H1 (cell line): ENCODE results near the gene DMXL1. TPM values are rescaled to one million over a fixed set of nuclear protein-coding genes. Genes with fewer than 3 reads are reported as not detected.

ENCODE experiments used
- CTCF ChIA-PET: fragments of 300-600 bp; sonication (Branson Sonifier 250); formaldehyde crosslinking; loops from one replicate; lab custom pipeline; 2021; ENCODE audit not compliant: partially characterized antibody; lab: Charles Lee
- POLR2A ChIA-PET: fragments of 300-600 bp; sonication (Branson Sonifier 250); formaldehyde crosslinking; loops from one replicate; lab custom pipeline; 2021; ENCODE audit warnings: inconsistent platforms; ENCODE audit not compliant: partially characterized antibody; lab: Charles Lee
- DNase-seq, 2 experiments: peaks; one replicate each; pipeline versions ENCODE4 v3.0.0 to v3.0.0-alpha.2; 2010 to 2022; ENCODE audit warnings: low spot score in 2 of 2, low read depth in 1 of 2, mixed read lengths in 1 of 2
- FAIRE-seq: peaks from 2 replicates; lab custom pipeline; 2011; peaks lifted over from hg19 to GRCh38; lab: Jason Lieb, UNC
- H2AFZ ChIP-seq: 2 replicates; pipeline ENCODE4 v1.8.1; 2012; ENCODE audit warnings: low read length, inconsistent platforms
- H2AK5ac ChIP-seq: 2 replicates; pipeline ENCODE4 v1.6.1; 2013; ENCODE audit warnings: low read depth, low read length
- H2BK120ac ChIP-seq: replicated peaks from 2 replicates; pipeline ENCODE3; 2013; ENCODE audit warnings: low read depth, low read length, inconsistent platforms
- H2BK12ac ChIP-seq: 2 replicates; pipeline ENCODE4 v1.6.1; 2013; ENCODE audit warnings: low read depth, low read length
- H2BK15ac ChIP-seq: 2 replicates; pipeline ENCODE4 v1.6.1; 2013; ENCODE audit warnings: low read length
- H2BK20ac ChIP-seq: 2 replicates; pipeline ENCODE4 v1.6.1; 2013; ENCODE audit warnings: low read length
- H2BK5ac ChIP-seq: 2 replicates; pipeline ENCODE4 v1.6.1; 2013; ENCODE audit warnings: low read depth, low read length
- H3K14ac ChIP-seq: 2 replicates; pipeline ENCODE4 v1.6.1; 2013; ENCODE audit warnings: inconsistent platforms; ENCODE audit not compliant: insufficient read length
- H3K18ac ChIP-seq: 2 replicates; pipeline ENCODE4 v1.6.1; 2013; ENCODE audit warnings: low read length; ENCODE audit errors: extremely low read depth
- H3K23ac ChIP-seq: 2 replicates; pipeline ENCODE4 v1.6.1; 2013; ENCODE audit warnings: inconsistent platforms; ENCODE audit not compliant: insufficient read length
- H3K23me2 ChIP-seq: 2 replicates; pipeline ENCODE4 v1.6.1; 2013; ENCODE audit warnings: low read depth, low read length
- H3K27ac ChIP-seq: 2 replicates; pipeline ENCODE4 v1.6.1; 2011; ENCODE audit warnings: low read depth, low read length, inconsistent platforms
- H3K27me3 ChIP-seq, 4 experiments: replicated peaks in 1 of 4; 1 replicate in 1 of 4; 2 replicates in 3 of 4; pipeline versions ENCODE4 v1.6.1 to v1.8.1; 2011 to 2013; ENCODE audit warnings: low read length in 3 of 4, mild to moderate bottlenecking in 3 of 4, inconsistent platforms in 2 of 4, mixed read lengths in 2 of 4, moderate library complexity in 1 of 4; ENCODE audit not compliant: control insufficient read depth in 3 of 4, insufficient read depth in 3 of 4; ENCODE audit errors: extremely low read depth in 1 of 4
- H3K36me3 ChIP-seq, 4 experiments: 2 replicates each; pipeline versions ENCODE4 v1.6.1 to v1.8.1; 2011 to 2013; ENCODE audit warnings: mild to moderate bottlenecking in 4 of 4, low read length in 3 of 4, moderate library complexity in 2 of 4, control low read depth in 1 of 4, inconsistent platforms in 1 of 4; ENCODE audit not compliant: insufficient read depth in 4 of 4, control insufficient read depth in 2 of 4
- H3K4ac ChIP-seq: replicated peaks from 2 replicates; pipeline ENCODE3; 2013; ENCODE audit warnings: low read length, low read depth, mixed read lengths, inconsistent platforms; ENCODE audit not compliant: insufficient read length
- H3K4me1 ChIP-seq, 4 experiments: replicated peaks in 1 of 4; 1 replicate in 1 of 4; 2 replicates in 3 of 4; pipeline versions ENCODE4 v1.6.1 to v1.8.1; 2011 to 2013; ENCODE audit warnings: low read length in 3 of 4, inconsistent platforms in 2 of 4, mixed read lengths in 1 of 4; ENCODE audit not compliant: insufficient read depth in 4 of 4, control insufficient read depth in 3 of 4
- H3K4me2 ChIP-seq, 2 experiments: 2 replicates each; pipeline versions ENCODE4 v1.6.1 to v1.8.1; 2011 to 2013; ENCODE audit warnings: low read depth in 2 of 2, low read length in 2 of 2, control low read depth in 1 of 2, inconsistent platforms in 1 of 2, mild to moderate bottlenecking in 1 of 2; ENCODE audit not compliant: insufficient read depth in 1 of 2
- H3K4me3 ChIP-seq, 4 experiments: fragments of 200-600, 300-600 bp in 1 of 4; sonication (generic), shearing (Covaris generic), sonication (Bioruptor Twin) in 1 of 4; 2 replicates each; pipeline versions ENCODE4 v1.5.1 to v1.8.1; 2011 to 2016; ENCODE audit warnings: low read length in 4 of 4, low read depth in 3 of 4, control low read depth in 2 of 4, inconsistent platforms in 2 of 4, mild to moderate bottlenecking in 2 of 4, mixed read lengths in 1 of 4, moderate library complexity in 1 of 4; ENCODE audit not compliant: insufficient read depth in 2 of 4; ENCODE audit errors: extremely low read depth in 1 of 4
- H3K56ac ChIP-seq: replicated peaks from 2 replicates; pipeline ENCODE3; 2013; ENCODE audit warnings: low read depth, mild to moderate bottlenecking, mixed read lengths, low read length, inconsistent platforms; ENCODE audit not compliant: insufficient read length
- H3K79me1 ChIP-seq: 2 replicates; pipeline ENCODE4 v1.6.1; 2013; ENCODE audit warnings: low read depth, low read length, control low read depth
- H3K79me2 ChIP-seq, 2 experiments: 2 replicates each; pipeline versions ENCODE4 v1.6.1 to v1.8.1; 2012 to 2013; ENCODE audit warnings: low read length in 2 of 2, mild to moderate bottlenecking in 2 of 2, inconsistent platforms in 1 of 2; ENCODE audit not compliant: insufficient read depth in 2 of 2, control insufficient read depth in 1 of 2
- H3K9ac ChIP-seq, 4 experiments: replicated peaks in 1 of 4; 1 replicate in 1 of 4; 2 replicates in 3 of 4; pipeline versions ENCODE4 v1.6.1 to v1.8.1; 2011 to 2013; ENCODE audit warnings: low read depth in 3 of 4, low read length in 3 of 4, control low read depth in 2 of 4, mild to moderate bottlenecking in 2 of 4, moderate library complexity in 2 of 4, inconsistent platforms in 1 of 4; ENCODE audit errors: extremely low read depth in 1 of 4
- H3K9me3 ChIP-seq, 2 experiments: 2 replicates each; pipeline versions ENCODE4 v1.6.1 to v1.8.1; 2012 to 2013; ENCODE audit warnings: mild to moderate bottlenecking in 2 of 2, moderate library complexity in 2 of 2, control low read depth in 1 of 2, inconsistent platforms in 1 of 2, low read depth in 1 of 2, low read length in 1 of 2, mixed read lengths in 1 of 2; ENCODE audit not compliant: insufficient read depth in 2 of 2
- H4K20me1 ChIP-seq, 2 experiments: replicated peaks in 1 of 2; 2 replicates each; pipeline versions ENCODE3 to v1.8.1; 2011 to 2013; ENCODE audit warnings: inconsistent platforms in 2 of 2, low read length in 2 of 2, mild to moderate bottlenecking in 1 of 2; ENCODE audit not compliant: insufficient read depth in 2 of 2, control insufficient read depth in 1 of 2
- H4K5ac ChIP-seq: 2 replicates; pipeline ENCODE4 v1.6.1; 2013; ENCODE audit warnings: low read length, low read depth, mixed read lengths, inconsistent platforms; ENCODE audit not compliant: insufficient read length
- H4K8ac ChIP-seq: 2 replicates; pipeline ENCODE4 v1.8.0; 2013; ENCODE audit warnings: mild to moderate bottlenecking, moderate library complexity, low read length, inconsistent platforms; ENCODE audit not compliant: insufficient read depth; ENCODE audit errors: extremely low read depth
- H4K91ac ChIP-seq: replicated peaks from 2 replicates; pipeline ENCODE3; 2013; ENCODE audit warnings: low read length, mixed read lengths, inconsistent platforms; ENCODE audit not compliant: insufficient read length
- BRCA1 ChIP-seq: IDR thresholded peaks from 2 replicates; pipeline ENCODE4 v1.6.1; 2012; ENCODE audit warnings: low read depth, low read length, improper control_type of control experiment
- CBX8 ChIP-seq: fragments of 300-800, 300-1000 bp; sonication (generic); IDR thresholded peaks from 2 replicates; pipeline ENCODE4 v1.7.1; 2016; ENCODE audit warnings: low read depth, low read length, borderline replicate concordance
- CHD2 ChIP-seq: IDR thresholded peaks from 2 replicates; pipeline ENCODE4 v1.6.1; 2012; ENCODE audit warnings: low read length, improper control_type of control experiment
- CREB1 ChIP-seq: IDR thresholded peaks from 2 replicates; pipeline ENCODE4 v1.6.1; 2012; ENCODE audit warnings: inconsistent platforms
- FOSL1 ChIP-seq: IDR thresholded peaks from 2 replicates; pipeline ENCODE4 v1.6.1; 2011; ENCODE audit warnings: mild to moderate bottlenecking, low read depth, low read length, moderate library complexity; ENCODE audit not compliant: insufficient read depth
- GABPA ChIP-seq: IDR thresholded peaks from 2 replicates; pipeline ENCODE4 v1.6.1; 2011; ENCODE audit warnings: mild to moderate bottlenecking, low read length, moderate library complexity, borderline replicate concordance; ENCODE audit not compliant: insufficient read depth
- JUND ChIP-seq: IDR thresholded peaks from 2 replicates; pipeline ENCODE4 v1.6.1; 2011; ENCODE audit warnings: mild to moderate bottlenecking, improper control_type of control experiment, low read length
- NANOG ChIP-seq: IDR thresholded peaks from 2 replicates; pipeline ENCODE4 v1.6.1; 2011; ENCODE audit warnings: low read length, low read depth, mild to moderate bottlenecking, inconsistent platforms; ENCODE audit not compliant: insufficient read depth, poor library complexity, severe bottlenecking
- POLR2A ChIP-seq, 2 experiments: IDR thresholded peaks; 1 replicate in 1 of 2; 2 replicates in 1 of 2; pipeline ENCODE4 v1.6.1; 2011; ENCODE audit warnings: low read depth in 2 of 2, low read length in 2 of 2, mild to moderate bottlenecking in 2 of 2; ENCODE audit errors: control extremely low read depth in 1 of 2
- POLR2AphosphoS5 ChIP-seq: IDR thresholded peaks from 2 replicates; pipeline ENCODE4 v1.6.1; 2011; ENCODE audit warnings: low read depth, low read length
- SP1 ChIP-seq: IDR thresholded peaks from 2 replicates; pipeline ENCODE4 v1.6.1; 2011; ENCODE audit warnings: low read depth, low read length
- SP4 ChIP-seq: IDR thresholded peaks from 2 replicates; pipeline ENCODE4 v1.6.1; 2012; ENCODE audit warnings: low read length, inconsistent platforms
- TCF12 ChIP-seq: IDR thresholded peaks from 2 replicates; pipeline ENCODE4 v1.6.1; 2011; ENCODE audit warnings: low read depth, mild to moderate bottlenecking, low read length
- whole genome bisulfite sequencing, 2 experiments: shearing (Covaris generic) in 1 of 2; methylation state at CpG; one replicate each; pipeline versions ENCODE4 v1.1.6 to v1.1.7; 2013 to 2015; ENCODE audit warnings: low lambda C conversion rate in 2 of 2, mixed read lengths in 2 of 2, inconsistent platforms in 1 of 2, low coverage in 1 of 2, missing lambda C conversion rate in 1 of 2; ENCODE audit not compliant: insufficient replicate concordance in 2 of 2, insufficient coverage in 1 of 2, insufficient read length in 1 of 2; ENCODE audit errors: extremely low coverage in 1 of 2, missing lambda C conversion rate in 1 of 2; 5-methylcytosine and 5-hydroxymethylcytosine counted together
- polyA plus RNA-seq, 7 experiments: library from polyadenylated mRNA; depleted of rRNA in 3 of 7; stranded (reverse) in 5 of 7; unstranded in 2 of 7; fragments of >200 nt in 5 of 7; fragments of 200-250 nt in 2 of 7; gene quantifications; 1 replicate in 5 of 7; 2 replicates in 1 of 7; 4 replicates in 1 of 7; pipeline versions ENCODE4 v1.2.1 to v1.2.3, GENCODE V29; 2011 to 2013; ENCODE audit warnings: missing spikeins in 2 of 7, mixed read lengths in 2 of 7
- total RNA-seq: library from RNA; stranded (reverse); fragmentation: NEBNext Ultra II Directional; extraction: Animal tissue kit (Norgen Biotek cat#: 25700); gene quantifications from 2 replicates; pipeline ENCODE4 v1.2.1, GENCODE V29; 2021

DMXL1 gene
- total and polyA plus RNA-seq, 2 of the 8 experiments (the other 6 are each of a cell fraction or from before 2014, with no cell fraction given): 10.1 to 43.9 TPM

GRCh38 chr5:119257613-119258012, 186.7 kb downstream of the DMXL1 start:
- no peak for TF ChIP-seq FOSL1
- TF ChIP-seq CREB1: no peak
- no peak for TF ChIP-seq JUND
- TF ChIP-seq POLR2A (IDR thresholded peaks at IDR 0.05; ENCODE audit: control extremely low read depth in 1 of 2, low read depth in 2 of 2, low read length in 2 of 2): no peak
- TF ChIP-seq CBX8: no peak
- TF ChIP-seq TCF12: no peak
- TF ChIP-seq BRCA1: no peak
- TF ChIP-seq GABPA: no peak
- no peak for TF ChIP-seq SP1
- TF ChIP-seq NANOG: no peak
- no peak for TF ChIP-seq SP4
- no peak for TF ChIP-seq CHD2
- no peak for TF ChIP-seq POLR2AphosphoS5
- Histone ChIP-seq H3K27ac (no peak overlapping the region), H3K9me3 (peaks cover 9% of the 10 kb centered on the region in 2 experiments; a peak in 3 of 4 replicates)

More at GRCh38 chr5:119257613-119258012, 186.7 kb downstream of the DMXL1 start:
- 90% methylated on average over 3 of the region's 3 CpGs; no CpG with 5 or more reads in 1 of the 2 experiments for WGBS, 2 experiments
- Histone ChIP-seq H2BK5ac (no peak overlapping the region), H3K18ac (no peak overlapping the region), H2BK120ac (no peak overlapping the region), H3K4me3 (no peak overlapping the region), H3K9ac (no peak overlapping the region), H3K79me2 (no peaks in the 10 kb centered on the region), H3K4me1 (no peaks in the 10 kb centered on the region), H3K36me3 (no peaks in the 10 kb centered on the region; a peak in 1 of 8 replicates), H3K27me3 (no peaks in the 10 kb centered on the region), H3K4ac (no peak overlapping the region), H2AFZ (no peak overlapping the region), H2AK5ac (no peak overlapping the region), H3K23ac (no peak overlapping the region), H4K91ac (no peak overlapping the region), H3K14ac (no peak overlapping the region), H4K5ac (no peak overlapping the region), H3K4me2 (no peak overlapping the region), H4K20me1 (no peaks in the 10 kb centered on the region), H4K8ac (no peak overlapping the region), H2BK15ac (no peak overlapping the region), H2BK12ac (no peak overlapping the region), H3K79me1 (no peaks in the 10 kb centered on the region), H3K56ac (no peak overlapping the region), H3K23me2 (no peaks in the 10 kb centered on the region), H2BK20ac (no peak overlapping the region)
- ChIA-PET CTCF (interaction anchor here (0.6 to 4.3 kb wide), 5 partner anchors 11 to 234 kb away, joined by 3 to 24 read pairs (median 6); no protein-coding TSS in a partner anchor), POLR2A (no interaction called here)
- DNase-seq: no peak
- FAIRE-seq: no peak
